HEK293 (cell line): ENCODE data around the gene ZBTB43.

ENCODE experiments used
- CTCF ChIA-PET: fragments of 350-600 bp; formaldehyde crosslinking; extraction: SDS; loops from one replicate; lab custom pipeline; 2021; ENCODE audit warnings: antibody characterized with exemption; lab: Yijun Ruan, JAX
- POLR2A ChIA-PET: fragments of 300-600 bp; formaldehyde crosslinking; extraction: SDS; loops from one replicate; lab custom pipeline; 2020; ENCODE audit warnings: antibody characterized with exemption, inconsistent platforms; lab: Yijun Ruan, JAX
- H3K27ac ChIP-seq: fragments of 200-500 bp; sonication (Bioruptor generic); 2 replicates; pipeline ENCODE4 v1.5.1; 2014; ENCODE audit warnings: low read depth, low read length, control low read depth, inconsistent platforms; ENCODE audit errors: extremely low read depth
- H3K36me3 ChIP-seq, 2 experiments: fragments of 200-500 bp in 1 of 2; sonication (Bioruptor generic) in 1 of 2; 1 replicate in 1 of 2; 2 replicates in 1 of 2; pipeline ENCODE4 v1.5.1; 2014 to 2017; ENCODE audit warnings: inconsistent platforms in 2 of 2, low read length in 2 of 2; ENCODE audit not compliant: control insufficient read depth in 2 of 2, insufficient read depth in 1 of 2
- H3K4me1 ChIP-seq: fragments of 200-500 bp; sonication (Bioruptor generic); 2 replicates; pipeline ENCODE4 v1.5.1; 2014; ENCODE audit warnings: mild to moderate bottlenecking, low read length, inconsistent platforms; ENCODE audit not compliant: control insufficient read depth, insufficient read depth
- H3K4me3 ChIP-seq: 2 replicates; pipeline ENCODE4 v1.5.1; 2011; ENCODE audit warnings: low read depth, mild to moderate bottlenecking, control low read depth, low read length, moderate library complexity
- H3K9me3 ChIP-seq: fragments of 200-500 bp; sonication (Bioruptor generic); 2 replicates; pipeline ENCODE4 v1.5.1; 2014; ENCODE audit warnings: low read depth, low read length, inconsistent platforms; ENCODE audit not compliant: control insufficient read depth, insufficient read depth
- OSR2 ChIP-seq: fragments of 450-650 bp; formaldehyde crosslinking; IDR thresholded peaks from 2 replicates; pipeline ENCODE4 v1.5.1; 2016; ENCODE audit warnings: missing biosample characterization, missing genetic modification characterization
- PRDM1 ChIP-seq: fragments of 450-650 bp; formaldehyde crosslinking; IDR thresholded peaks from 2 replicates; pipeline ENCODE4; 2016; ENCODE audit warnings: missing biosample characterization, missing genetic modification characterization
- SCRT1 ChIP-seq: fragments of 450-650 bp; formaldehyde crosslinking; IDR thresholded peaks from 2 replicates; pipeline ENCODE4 v1.5.1; 2016; ENCODE audit warnings: missing biosample characterization, missing genetic modification characterization, borderline replicate concordance
- SCRT2 ChIP-seq: fragments of 450-650 bp; formaldehyde crosslinking; IDR thresholded peaks from 2 replicates; pipeline ENCODE4 v1.5.1; 2016; ENCODE audit warnings: missing biosample characterization, missing genetic modification characterization
- SP7 ChIP-seq: fragments of 450-650 bp; formaldehyde crosslinking; IDR thresholded peaks from 2 replicates; pipeline ENCODE4 v1.5.1; 2016; ENCODE audit warnings: missing biosample characterization, missing genetic modification characterization
- ZBTB1 ChIP-seq: fragments of 450-650 bp; formaldehyde crosslinking; IDR thresholded peaks from 2 replicates; pipeline ENCODE4 v1.5.1; 2016; ENCODE audit warnings: missing biosample characterization, missing genetic modification characterization
- ZBTB17 ChIP-seq: fragments of 450-650 bp; formaldehyde crosslinking; IDR thresholded peaks from 2 replicates; pipeline ENCODE4 v1.5.1; 2016; ENCODE audit warnings: missing biosample characterization, missing genetic modification characterization
- ZBTB8A ChIP-seq: fragments of 450-650 bp; formaldehyde crosslinking; IDR thresholded peaks from 2 replicates; pipeline ENCODE4 v1.5.1; 2016; ENCODE audit warnings: missing biosample characterization, missing genetic modification characterization
- ZFP41 ChIP-seq: fragments of 450-650 bp; formaldehyde crosslinking; IDR thresholded peaks from 2 replicates; pipeline ENCODE4 v1.5.1; 2016; ENCODE audit warnings: missing biosample characterization, missing genetic modification characterization, borderline replicate concordance
- ZNF248 ChIP-seq: fragments of 450-650 bp; formaldehyde crosslinking; IDR thresholded peaks from 2 replicates; pipeline ENCODE4 v1.5.1; 2017; ENCODE audit warnings: missing biosample characterization, missing genetic modification characterization
- ZNF335 ChIP-seq: fragments of 450-650 bp; formaldehyde crosslinking; conservative IDR thresholded peaks from 2 replicates; pipeline ENCODE4 v1.5.1; 2016; ENCODE audit warnings: missing biosample characterization, missing genetic modification characterization
- ZNF366 ChIP-seq: fragments of 450-650 bp; formaldehyde crosslinking; conservative IDR thresholded peaks from 2 replicates; pipeline ENCODE4 v1.5.1; 2016; ENCODE audit warnings: missing biosample characterization, missing genetic modification characterization
- ZNF404 ChIP-seq: fragments of 450-650 bp; formaldehyde crosslinking; IDR thresholded peaks from 2 replicates; pipeline ENCODE4 v1.5.1; 2017; ENCODE audit warnings: missing biosample characterization, missing genetic modification characterization
- ZNF473 ChIP-seq: fragments of 450-650 bp; formaldehyde crosslinking; IDR thresholded peaks from 2 replicates; pipeline ENCODE4 v1.5.1; 2017; ENCODE audit warnings: missing biosample characterization, missing genetic modification characterization
- ZNF561 ChIP-seq: fragments of 450-650 bp; IDR thresholded peaks from 2 replicates; pipeline ENCODE4 v1.5.1; 2018; ENCODE audit warnings: missing biosample characterization, missing genetic modification characterization, borderline replicate concordance
- ZNF600 ChIP-seq: fragments of 450-650 bp; formaldehyde crosslinking; IDR thresholded peaks from 2 replicates; pipeline ENCODE4 v1.5.1; 2016; ENCODE audit warnings: missing biosample characterization, missing genetic modification characterization
- ZNF629 ChIP-seq: fragments of 450-650 bp; formaldehyde crosslinking; IDR thresholded peaks from 2 replicates; pipeline ENCODE4 v1.5.1; 2017; ENCODE audit warnings: missing biosample characterization, missing genetic modification characterization
- ZNF792 ChIP-seq: fragments of 450-650 bp; formaldehyde crosslinking; IDR thresholded peaks from 2 replicates; pipeline ENCODE4 v1.5.1; 2016; ENCODE audit warnings: missing biosample characterization, missing genetic modification characterization
- TF ChIP-seq, protein P1 (sequence below): fragments of 450-650 bp; formaldehyde crosslinking; IDR thresholded peaks from 2 replicates; pipeline ENCODE4 v1.5.1; 2017; ENCODE audit warnings: missing biosample characterization, mild to moderate bottlenecking, missing genetic modification characterization, moderate library complexity
- TF ChIP-seq, protein P2 (sequence below): fragments of 450-650 bp; formaldehyde crosslinking; IDR thresholded peaks from 2 replicates; pipeline ENCODE4 v1.5.1; 2016; ENCODE audit warnings: missing biosample characterization, missing genetic modification characterization
- TF ChIP-seq, protein P3 (sequence below): fragments of 450-650 bp; formaldehyde crosslinking; IDR thresholded peaks from 2 replicates; pipeline ENCODE4 v1.5.1; 2016; ENCODE audit warnings: missing biosample characterization, missing genetic modification characterization

Gene ZBTB43

DNA sequence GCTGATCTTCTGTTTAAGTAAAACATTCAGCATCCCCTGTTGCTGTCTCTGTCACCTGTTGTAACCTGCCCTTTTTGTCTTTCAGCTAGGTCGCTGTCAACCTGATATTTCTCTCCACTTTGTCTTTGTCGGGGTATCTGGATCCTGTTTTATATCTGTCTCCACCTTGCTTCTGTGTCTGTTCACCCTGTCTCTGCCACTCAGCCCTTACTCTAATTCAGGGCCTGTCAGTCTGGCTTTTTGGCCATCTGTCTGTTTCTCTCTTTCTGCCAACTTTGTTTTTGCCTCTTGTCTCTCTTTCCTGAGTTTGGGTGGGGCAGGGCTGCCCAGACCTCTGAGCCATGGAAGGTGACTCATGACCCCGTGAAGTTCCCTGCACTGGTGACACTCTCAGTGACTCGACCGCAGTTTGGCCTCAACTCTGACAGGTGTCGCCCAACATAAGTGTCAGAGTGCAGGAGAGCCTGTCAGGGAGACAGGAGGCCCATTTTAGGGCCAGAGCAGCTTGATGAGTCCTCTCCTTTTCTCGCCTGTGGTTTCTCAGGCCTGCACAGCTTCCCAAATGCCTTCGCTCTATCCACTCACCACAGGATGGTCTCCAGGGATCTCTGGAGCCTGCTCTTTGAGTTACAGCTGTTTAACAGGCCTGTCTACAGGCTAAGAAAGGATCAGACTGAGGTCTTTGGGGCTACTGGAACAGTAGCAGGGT is 868 bp downstream of the ZBTB43 start:
- ChIA-PET CTCF (interaction anchor here (0.8 to 1.5 kb wide), 3 partner anchors 9 to 128 kb away, joined by 3 to 6 read pairs (median 4); no protein-coding TSS in a partner anchor), POLR2A (interaction anchor here (0.7 to 2.0 kb wide), 15 partner anchors 12 to 1615 kb away, joined by 3 to 16 read pairs (median 4); partner anchors contain the start of genes RALGPS1, SLC2A8 and ZBTB34)
- Histone ChIP-seq H3K27ac (peak overlapping the region; percentile 79), H3K36me3 (peaks cover 0 to 9% of the 10 kb centered on the region in 2 experiments; a peak in 2 of 3 replicates), H3K4me3 (peak overlapping the region; percentile 95), H3K9me3 (no peaks in the 10 kb centered on the region), H3K4me1 (peaks cover 7% of the 10 kb centered on the region; the same call in 1 of the 2 replicates)
- TF ChIP-seq ZNF404 = no peak
- no peak for TF ChIP-seq ZFP41 (tag by site-specific recombination)
- no peak for TF ChIP-seq ZNF561 (tag by site-specific recombination)
- TF ChIP-seq, protein P1, sequence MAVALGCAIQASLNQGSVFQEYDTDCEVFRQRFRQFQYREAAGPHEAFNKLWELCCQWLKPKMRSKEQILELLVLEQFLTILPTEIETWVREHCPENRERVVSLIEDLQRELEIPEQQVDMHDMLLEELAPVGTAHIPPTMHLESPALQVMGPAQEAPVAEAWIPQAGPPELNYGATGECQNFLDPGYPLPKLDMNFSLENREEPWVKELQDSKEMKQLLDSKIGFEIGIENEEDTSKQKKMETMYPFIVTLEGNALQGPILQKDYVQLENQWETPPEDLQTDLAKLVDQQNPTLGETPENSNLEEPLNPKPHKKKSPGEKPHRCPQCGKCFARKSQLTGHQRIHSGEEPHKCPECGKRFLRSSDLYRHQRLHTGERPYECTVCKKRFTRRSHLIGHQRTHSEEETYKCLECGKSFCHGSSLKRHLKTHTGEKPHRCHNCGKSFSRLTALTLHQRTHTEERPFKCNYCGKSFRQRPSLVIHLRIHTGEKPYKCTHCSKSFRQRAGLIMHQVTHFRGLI (tag by site-specific recombination) = peak; percentile 38; the same call in 1 of the 2 replicates
- TF ChIP-seq ZBTB1 = no peak
- TF ChIP-seq ZNF600 (tag by site-specific recombination) = 0 out of 2 replicates have a peak, but pooled peaks have one; percentile 32
- TF ChIP-seq, protein P2, sequence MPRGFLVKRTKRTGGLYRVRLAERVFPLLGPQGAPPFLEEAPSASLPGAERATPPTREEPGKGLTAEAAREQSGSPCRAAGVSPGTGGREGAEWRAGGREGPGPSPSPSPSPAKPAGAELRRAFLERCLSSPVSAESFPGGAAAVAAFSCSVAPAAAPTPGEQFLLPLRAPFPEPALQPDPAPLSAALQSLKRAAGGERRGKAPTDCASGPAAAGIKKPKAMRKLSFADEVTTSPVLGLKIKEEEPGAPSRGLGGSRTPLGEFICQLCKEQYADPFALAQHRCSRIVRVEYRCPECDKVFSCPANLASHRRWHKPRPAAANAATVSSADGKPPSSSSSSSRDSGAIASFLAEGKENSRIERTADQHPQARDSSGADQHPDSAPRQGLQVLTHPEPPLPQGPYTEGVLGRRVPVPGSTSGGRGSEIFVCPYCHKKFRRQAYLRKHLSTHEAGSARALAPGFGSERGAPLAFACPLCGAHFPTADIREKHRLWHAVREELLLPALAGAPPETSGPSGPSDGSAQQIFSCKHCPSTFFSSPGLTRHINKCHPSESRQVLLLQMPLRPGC (tag by site-specific recombination) = 0 out of 2 replicates have a peak, but pooled peaks have one; percentile 51
- TF ChIP-seq, protein P3, sequence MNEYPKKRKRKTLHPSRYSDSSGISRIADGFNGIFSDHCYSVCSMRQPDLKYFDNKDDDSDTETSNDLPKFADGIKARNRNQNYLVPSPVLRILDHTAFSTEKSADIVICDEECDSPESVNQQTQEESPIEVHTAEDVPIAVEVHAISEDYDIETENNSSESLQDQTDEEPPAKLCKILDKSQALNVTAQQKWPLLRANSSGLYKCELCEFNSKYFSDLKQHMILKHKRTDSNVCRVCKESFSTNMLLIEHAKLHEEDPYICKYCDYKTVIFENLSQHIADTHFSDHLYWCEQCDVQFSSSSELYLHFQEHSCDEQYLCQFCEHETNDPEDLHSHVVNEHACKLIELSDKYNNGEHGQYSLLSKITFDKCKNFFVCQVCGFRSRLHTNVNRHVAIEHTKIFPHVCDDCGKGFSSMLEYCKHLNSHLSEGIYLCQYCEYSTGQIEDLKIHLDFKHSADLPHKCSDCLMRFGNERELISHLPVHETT (tag by site-specific recombination) = 0 out of 2 replicates have a peak, but pooled peaks have one; percentile 5
- TF ChIP-seq ZBTB8A (tag by site-specific recombination) = peak; percentile 43; the same call in 1 of the 2 replicates
- peak; percentile 42 for TF ChIP-seq ZNF335
- TF ChIP-seq ZNF629 = 0 out of 2 replicates have a peak, but pooled peaks have one; percentile 16
- TF ChIP-seq ZBTB17 (tag by site-specific recombination) = peak; percentile 49
- no peak for TF ChIP-seq ZNF248 (tag by site-specific recombination)
- peak; percentile 89 for TF ChIP-seq OSR2 (tag by site-specific recombination)
- TF ChIP-seq SCRT2 (tag by site-specific recombination) = peak; percentile 91
- peak; percentile 26; the same call in 1 of the 2 replicates for TF ChIP-seq SP7 (tag by site-specific recombination)
- peak; percentile 88 for TF ChIP-seq SCRT1 (tag by site-specific recombination)
- TF ChIP-seq PRDM1 (tag by site-specific recombination) = peak; percentile 34; the same call in 1 of the 2 replicates
- peak; percentile 84 for TF ChIP-seq ZNF366 (tag by site-specific recombination)
- no peak for TF ChIP-seq ZNF792 (tag by site-specific recombination)
- TF ChIP-seq ZNF473 (tag by site-specific recombination) = no peak
